Measurements from ENCODE around the gene FRMD4B. TPM values are rescaled to one million over a fixed set of nuclear protein-coding genes. Genes with fewer than 3 reads are reported as not detected.

FRMD4B gene
- total and polyA plus RNA-seq, 2 donors (not counting 3 experiments of a cell fraction or from before 2014, with no cell fraction given): 66.4 to 89.7 TPM

DNA sequence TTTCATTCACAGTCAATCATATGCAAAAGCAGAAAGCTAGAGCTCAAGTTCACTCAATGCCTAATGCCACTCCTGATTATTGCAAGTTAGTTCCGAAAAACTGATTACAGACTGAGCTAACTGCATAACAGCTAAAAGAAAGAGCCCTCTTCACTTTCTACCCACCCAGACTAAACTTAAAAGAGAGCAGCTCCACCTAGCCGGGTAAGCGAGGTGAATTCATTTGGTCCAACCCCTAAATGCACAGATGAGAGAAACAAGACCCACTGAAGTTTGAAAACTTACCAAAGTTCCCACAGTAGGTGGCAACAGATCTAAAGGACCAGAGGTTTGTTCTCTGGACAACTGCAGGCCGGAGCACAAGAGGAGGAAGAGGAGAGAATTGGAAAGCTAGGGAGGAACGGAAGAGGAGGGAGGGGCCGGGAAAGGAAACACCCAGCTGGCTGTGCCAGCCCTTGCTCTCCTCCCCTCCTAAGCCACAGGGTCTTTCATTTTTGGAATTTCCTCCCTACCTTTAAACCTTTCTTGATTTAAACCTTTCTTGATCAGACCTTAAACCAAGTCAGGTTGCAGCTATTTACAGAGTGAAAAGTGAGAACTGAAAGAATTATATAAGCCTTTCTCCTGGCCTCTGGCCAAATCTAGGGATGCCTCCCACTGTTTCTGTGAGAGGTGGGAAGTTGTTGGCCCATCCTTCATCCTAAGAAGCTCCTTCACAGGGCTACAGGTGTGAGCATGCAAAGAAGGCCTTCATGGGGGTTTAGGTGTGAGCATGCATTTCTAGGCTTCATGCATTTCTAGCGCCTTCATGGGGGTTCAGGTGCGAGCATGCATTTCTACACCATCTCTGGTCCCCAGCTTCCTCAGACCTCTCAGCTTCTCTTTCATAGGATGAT lies 148.8 kb downstream of the FRMD4B start:
- Histone ChIP-seq H3K79me2 (ENCODE audit: control insufficient read depth, insufficient read depth, low read length) (peaks cover 11% of the 10 kb centered on the region), H3K9me3 (replicated peaks; ENCODE audit: control insufficient read depth, insufficient read depth, low read length) (no peaks in the 10 kb centered on the region), H3K4me1 (ENCODE audit: control insufficient read depth, extremely low read depth, insufficient read depth, low read length) (peaks cover 52% of the 10 kb centered on the region), H3K27me3 (ENCODE audit: control insufficient read depth in 2 of 2, insufficient read depth in 2 of 2, low read length in 2 of 2) (no peaks in the 10 kb centered on the region), H3K27ac (ENCODE audit: insufficient read depth, low read depth, low read length) (peak overlapping the region; percentile 58), H3K9ac (replicated peaks; ENCODE audit: extremely low read depth, insufficient read depth, low read length) (peak overlapping the region; percentile 51), H3K9me1 (replicated peaks; ENCODE audit: control insufficient read depth, extremely low read depth, insufficient read depth, low read length) (no peaks in the 10 kb centered on the region), H4K20me1 (replicated peaks; ENCODE audit: control insufficient read depth, extremely low read depth, insufficient read depth, low read length) (no peaks in the 10 kb centered on the region), H3K4me2 (ENCODE audit: insufficient read depth, low read length) (peak overlapping the region; percentile 93), H3K36me3 (ENCODE audit: control insufficient read depth in 2 of 2, extremely low read depth in 1 of 2, insufficient read depth in 2 of 2, low read length in 2 of 2) (peaks cover 5 to 6% of the 10 kb centered on the region in 2 experiments), H2AFZ (ENCODE audit: low read depth, low read length) (peak overlapping the region; percentile 49), H3K4me3 (replicated peaks in 1 of 3; ENCODE audit: insufficient read depth in 1 of 3, low read depth in 1 of 3, low read length in 3 of 3) (peak overlapping the region; percentile 4 to 67 (median 16))
- BruUV-seq (replicated peaks): no TSS peak
- TF ChIP-seq POLR2AphosphoS5 (IDR thresholded peaks at IDR 0.05; ENCODE audit: insufficient read depth, low read depth, low read length) (peak; percentile 35), POLR2A (IDR thresholded peaks at IDR 0.05; ENCODE audit: low read depth, low read length) (peak; percentile 47)
- TF ChIP-seq, protein P1, sequence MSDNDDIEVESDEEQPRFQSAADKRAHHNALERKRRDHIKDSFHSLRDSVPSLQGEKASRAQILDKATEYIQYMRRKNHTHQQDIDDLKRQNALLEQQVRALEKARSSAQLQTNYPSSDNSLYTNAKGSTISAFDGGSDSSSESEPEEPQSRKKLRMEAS (IDR thresholded peaks at IDR 0.05; ENCODE audit: insufficient read depth, insufficient read length): no peak
- dilution Hi-C loops (cut with MboI; ENCODE audit: extremely low pct_ligation_motif_present, low sequenced_read_pairs) (no loop called here), intact Hi-C loops (cut with micrococcal nuclease) (loop anchor here (2.0 to 5.0 kb wide), 3 partner anchors 24 to 150 kb away; no protein-coding TSS in a partner anchor)
- POLR2A ChIA-PET: no interaction called here
- CTCF ChIA-PET: interaction anchor here (0.7 to 3.8 kb wide), 18 partner anchors 8 to 223 kb away, joined by 3 to 22 read pairs (median 4); partner anchors contain the start of gene EOGT
- DNase-seq (ENCODE audit: low read depth, low spot score) (peak; percentile 47), FAIRE-seq (peak; percentile 81)

DNA sequence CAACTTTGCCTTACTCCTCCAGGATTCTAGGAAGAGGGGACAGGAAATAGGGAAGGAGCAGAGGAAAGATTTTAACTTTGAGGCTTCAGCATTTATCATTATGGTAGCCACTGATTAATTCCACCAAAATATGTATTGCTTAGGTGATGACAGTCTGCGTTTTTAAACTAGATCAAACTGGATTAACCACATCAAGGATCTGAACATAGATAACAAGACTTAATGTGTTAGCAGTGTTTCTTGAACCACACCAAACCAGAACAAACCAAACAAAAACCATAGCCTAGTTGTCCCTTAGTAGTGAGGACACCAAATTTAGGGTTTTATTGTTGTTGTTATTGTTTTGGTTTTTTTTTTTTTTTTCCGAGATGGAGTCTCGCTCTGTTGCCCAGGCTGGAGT lies 150.0 kb downstream of the FRMD4B start:
- H3K9me1 ChIP-seq (replicated peaks; ENCODE audit: control insufficient read depth, extremely low read depth, insufficient read depth, low read length): no peaks in the 10 kb centered on the region
- H3K36me3 ChIP-seq (ENCODE audit: control insufficient read depth in 2 of 2, extremely low read depth in 1 of 2, insufficient read depth in 2 of 2, low read length in 2 of 2): peaks cover 5 to 6% of the 10 kb centered on the region in 2 experiments
- CTCF ChIA-PET: interaction anchor here (0.7 to 3.8 kb wide), 5 partner anchors 14 to 127 kb away, joined by 3 to 22 read pairs (median 4); no protein-coding TSS in a partner anchor
- POLR2A ChIA-PET: no interaction called here
- peaks cover 47% of the 10 kb centered on the region for H3K4me1 ChIP-seq (ENCODE audit: control insufficient read depth, extremely low read depth, insufficient read depth, low read length)
- H3K79me2 ChIP-seq (ENCODE audit: control insufficient read depth, insufficient read depth, low read length): peaks cover 11% of the 10 kb centered on the region
- no peak overlapping the region for H2AFZ ChIP-seq (ENCODE audit: low read depth, low read length)
- H3K27ac ChIP-seq (ENCODE audit: insufficient read depth, low read depth, low read length): no peak overlapping the region
- no peaks in the 10 kb centered on the region for H4K20me1 ChIP-seq (replicated peaks; ENCODE audit: control insufficient read depth, extremely low read depth, insufficient read depth, low read length)
- no peak overlapping the region for H3K4me2 ChIP-seq (ENCODE audit: insufficient read depth, low read length)
- no peaks in the 10 kb centered on the region for H3K9me3 ChIP-seq (replicated peaks; ENCODE audit: control insufficient read depth, insufficient read depth, low read length)
- DNase-seq (ENCODE audit: low read depth, low spot score) (no peak), FAIRE-seq (no peak)
- BruUV-seq (replicated peaks): no TSS peak
- TF ChIP-seq FOS (IDR thresholded peaks at IDR 0.05; ENCODE audit: borderline replicate concordance, insufficient read depth, low read length): no peak
- TF ChIP-seq, protein P1 (IDR thresholded peaks at IDR 0.05; ENCODE audit: insufficient read depth, insufficient read length): no peak
- TF ChIP-seq POLR2AphosphoS5 (IDR thresholded peaks at IDR 0.05; ENCODE audit: insufficient read depth, low read depth, low read length): no peak
- TF ChIP-seq, protein P2, sequence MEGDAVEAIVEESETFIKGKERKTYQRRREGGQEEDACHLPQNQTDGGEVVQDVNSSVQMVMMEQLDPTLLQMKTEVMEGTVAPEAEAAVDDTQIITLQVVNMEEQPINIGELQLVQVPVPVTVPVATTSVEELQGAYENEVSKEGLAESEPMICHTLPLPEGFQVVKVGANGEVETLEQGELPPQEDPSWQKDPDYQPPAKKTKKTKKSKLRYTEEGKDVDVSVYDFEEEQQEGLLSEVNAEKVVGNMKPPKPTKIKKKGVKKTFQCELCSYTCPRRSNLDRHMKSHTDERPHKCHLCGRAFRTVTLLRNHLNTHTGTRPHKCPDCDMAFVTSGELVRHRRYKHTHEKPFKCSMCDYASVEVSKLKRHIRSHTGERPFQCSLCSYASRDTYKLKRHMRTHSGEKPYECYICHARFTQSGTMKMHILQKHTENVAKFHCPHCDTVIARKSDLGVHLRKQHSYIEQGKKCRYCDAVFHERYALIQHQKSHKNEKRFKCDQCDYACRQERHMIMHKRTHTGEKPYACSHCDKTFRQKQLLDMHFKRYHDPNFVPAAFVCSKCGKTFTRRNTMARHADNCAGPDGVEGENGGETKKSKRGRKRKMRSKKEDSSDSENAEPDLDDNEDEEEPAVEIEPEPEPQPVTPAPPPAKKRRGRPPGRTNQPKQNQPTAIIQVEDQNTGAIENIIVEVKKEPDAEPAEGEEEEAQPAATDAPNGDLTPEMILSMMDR (IDR thresholded peaks at IDR 0.05; ENCODE audit: extremely low read depth in 1 of 2, insufficient read depth in 1 of 2, low read depth in 1 of 2, low read length in 2 of 2): no peak
- no peak for TF ChIP-seq GATA2 (IDR thresholded peaks at IDR 0.05; ENCODE audit: insufficient read depth, insufficient read length, low read depth, low read length)
- no peak for TF ChIP-seq POLR2A (IDR thresholded peaks at IDR 0.05; ENCODE audit: low read depth, low read length)
- no peak for TF ChIP-seq EZH2 (IDR thresholded peaks at IDR 0.05; ENCODE audit: borderline replicate concordance, low read depth, low read length, severe bottlenecking)
- H3K9ac ChIP-seq (replicated peaks; ENCODE audit: extremely low read depth, insufficient read depth, low read length): no peak overlapping the region
- dilution Hi-C loops (cut with MboI; ENCODE audit: extremely low pct_ligation_motif_present, low sequenced_read_pairs): no loop called here
- H3K4me3 ChIP-seq (replicated peaks in 1 of 3; ENCODE audit: insufficient read depth in 1 of 3, low read depth in 1 of 3, low read length in 3 of 3): no peak overlapping the region
- intact Hi-C loops (cut with micrococcal nuclease): loop anchor here (2.0 to 5.0 kb wide), 3 partner anchors 23 to 149 kb away; no protein-coding TSS in a partner anchor
- H3K27me3 ChIP-seq (ENCODE audit: control insufficient read depth in 2 of 2, insufficient read depth in 2 of 2, low read length in 2 of 2): no peaks in the 10 kb centered on the region

All from endothelial cell of umbilical vein (primary cell).